GM21447 (cell line): ENCODE measurements around the gene C12orf54.
"Not testable (repeated sequence)": the region's sequence is repeated elsewhere in the genome, so short reads cannot be mapped to it uniquely, and the experiment has no call there.

ENCODE experiments used
- ATAC-seq: cut with Tn5 transposase; IDR thresholded peaks from one replicate; pipeline ENCODE4 v1.9.1; 2021; ENCODE audit not compliant: unreplicated experiment

The C12orf54 gene

DNA sequence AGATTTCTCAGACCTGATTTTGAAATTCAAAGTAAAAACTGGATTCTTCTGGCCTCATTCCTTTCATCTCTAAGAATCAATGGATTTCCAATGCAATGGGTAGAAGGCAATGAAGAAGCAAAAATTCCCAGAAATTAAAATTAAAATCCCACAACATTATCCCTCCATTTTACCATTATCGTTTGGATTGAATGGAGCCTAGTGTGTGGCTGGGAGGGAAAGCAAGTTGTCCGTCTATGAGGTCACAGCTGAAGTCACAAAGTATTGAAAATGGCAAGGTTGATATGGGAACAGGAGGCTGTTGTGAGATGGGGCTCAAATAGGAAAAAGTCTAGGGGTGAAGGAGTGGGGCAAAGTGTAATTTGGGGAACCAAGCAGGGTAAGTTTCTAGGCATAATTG lies at the start of gene C12orf54:
TSS of gene C12orf54 (plus strand) at position 301 of the 400 bp plus-strand sequence. CDS start 799 bp downstream, outside the sequence.
- ATAC-seq = no peak

DNA sequence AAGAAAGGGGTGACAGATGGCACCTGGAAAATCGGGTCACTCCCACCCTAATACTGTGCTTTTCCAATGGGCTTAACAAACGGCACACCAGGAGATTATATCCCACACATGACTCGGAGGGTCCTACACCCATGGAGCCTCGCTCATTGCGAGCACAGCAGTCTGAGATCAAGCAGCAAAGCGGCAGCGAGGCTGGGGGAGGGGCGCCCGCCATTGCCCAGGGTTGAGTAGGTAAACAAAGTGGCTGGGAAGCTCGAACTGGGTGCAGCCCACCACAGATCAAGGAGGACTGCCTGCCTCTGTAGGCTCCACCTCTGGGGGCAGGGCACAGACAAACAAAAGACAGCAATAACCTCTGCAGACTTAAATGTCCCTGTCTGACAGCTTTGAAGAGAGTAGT lies 48.3 kb upstream of the C12orf54 start:
- ATAC-seq = not testable (repeated sequence)

DNA sequence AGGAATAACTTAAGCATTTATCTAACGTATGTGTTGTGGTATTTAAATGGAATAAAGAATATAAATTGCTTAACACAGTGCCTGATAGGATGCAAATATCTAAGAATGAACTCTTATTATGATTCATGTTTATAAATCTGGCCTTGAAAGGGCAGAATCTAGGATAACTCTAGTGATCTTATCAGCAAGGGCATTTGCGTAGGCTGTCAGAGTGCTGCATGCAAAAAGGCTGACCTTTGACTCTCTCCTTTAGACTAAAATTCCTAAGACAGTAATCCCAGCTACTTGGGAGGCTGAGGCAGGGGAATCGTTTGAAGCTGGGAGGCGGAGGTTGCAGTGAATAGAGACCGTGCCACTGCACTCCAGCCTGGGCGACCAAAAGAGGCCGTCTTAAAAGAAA lies 41.2 kb upstream of the C12orf54 start:
- ATAC-seq = no peak

DNA sequence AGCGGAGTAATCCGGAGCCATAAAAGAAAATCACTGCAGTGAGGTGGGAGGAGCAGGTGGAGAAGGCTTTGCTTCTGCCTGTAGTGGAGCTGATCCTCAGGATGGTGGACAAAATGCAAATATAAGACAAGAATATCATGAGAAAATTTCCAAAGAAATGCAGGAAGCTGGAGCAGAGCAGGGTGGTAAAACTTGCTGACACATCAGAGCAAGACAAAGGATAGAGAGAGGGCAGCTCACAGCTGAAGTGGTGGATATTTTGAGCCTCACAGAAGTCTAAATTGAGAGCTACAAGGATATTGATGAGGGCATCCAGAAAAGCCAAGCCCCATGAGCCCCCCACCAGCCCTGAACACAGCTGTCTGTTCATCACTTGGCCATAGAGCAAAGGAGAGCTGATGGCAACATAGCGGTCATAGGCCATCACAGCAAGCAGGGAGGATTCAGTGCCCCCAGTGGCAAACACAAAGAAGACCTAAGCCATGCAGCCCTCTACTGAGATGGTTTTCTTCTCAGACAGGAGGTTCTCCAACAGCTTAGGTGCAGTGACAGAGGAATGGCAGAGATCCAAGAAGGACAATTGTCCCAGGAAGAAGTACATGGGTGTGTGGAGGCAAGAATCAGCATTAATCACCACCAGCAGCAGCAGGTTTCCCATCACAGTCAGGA lies 40.0 kb upstream of the C12orf54 start:
- no peak for ATAC-seq

GRCh38 chr12:48445538-48445937 lies 36.8 kb upstream of the C12orf54 start:
- ATAC-seq = no peak

GRCh38 chr12:48446161-48446776 lies 36.0 kb upstream of the C12orf54 start:
- no peak for ATAC-seq

- no peak for ATAC-seq
Measured at GRCh38 chr12:48447755-48448154, 34.5 kb upstream of the C12orf54 start.

DNA sequence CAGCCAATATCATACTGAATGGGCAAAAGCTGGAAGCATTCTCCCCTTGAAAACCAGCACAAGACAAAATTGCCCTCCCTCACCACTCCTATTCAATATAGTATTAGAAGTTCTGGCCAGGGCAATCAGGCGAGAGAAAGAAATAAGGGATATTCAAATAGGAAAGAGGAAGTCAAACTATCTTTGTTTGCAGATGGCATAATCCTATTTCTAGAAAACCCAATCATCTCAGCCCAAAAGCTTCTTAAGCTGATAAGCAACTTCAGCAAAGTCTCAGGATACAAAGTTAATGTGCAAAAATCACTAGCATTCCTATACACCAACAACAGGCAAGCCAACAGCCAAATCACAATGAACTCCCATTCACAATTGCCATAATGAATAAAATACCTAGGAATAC lies 30.9 kb upstream of the C12orf54 start:
- no peak for ATAC-seq

GRCh38 chr12:48452961-48453360 lies 29.3 kb upstream of the C12orf54 start:
- not testable (repeated sequence) for ATAC-seq

DNA sequence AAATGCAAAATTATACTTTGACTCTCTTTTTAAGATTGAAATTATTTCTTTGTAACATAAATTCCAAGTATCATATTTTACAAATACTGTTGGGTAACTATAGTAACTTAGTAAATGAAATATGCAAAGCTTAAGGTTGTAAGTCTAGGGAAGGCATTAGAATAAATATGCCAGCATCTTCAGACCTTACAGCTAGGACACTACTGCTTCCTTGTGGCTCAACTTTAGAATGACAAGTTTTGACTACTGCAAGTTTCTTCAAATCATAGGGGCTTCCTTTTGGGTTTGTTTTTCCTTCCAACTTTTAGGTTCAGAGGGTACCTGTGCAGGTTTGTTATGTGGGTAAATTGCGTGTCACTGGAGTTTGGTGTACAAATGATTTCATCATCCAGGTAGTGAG lies 27.6 kb upstream of the C12orf54 start:
- ATAC-seq = no peak

GRCh38 chr12:48455116-48455515 lies 27.2 kb upstream of the C12orf54 start:
- ATAC-seq = no peak

GRCh38 chr12:48459259-48459658 lies 23.0 kb upstream of the C12orf54 start:
- ATAC-seq = no peak

DNA sequence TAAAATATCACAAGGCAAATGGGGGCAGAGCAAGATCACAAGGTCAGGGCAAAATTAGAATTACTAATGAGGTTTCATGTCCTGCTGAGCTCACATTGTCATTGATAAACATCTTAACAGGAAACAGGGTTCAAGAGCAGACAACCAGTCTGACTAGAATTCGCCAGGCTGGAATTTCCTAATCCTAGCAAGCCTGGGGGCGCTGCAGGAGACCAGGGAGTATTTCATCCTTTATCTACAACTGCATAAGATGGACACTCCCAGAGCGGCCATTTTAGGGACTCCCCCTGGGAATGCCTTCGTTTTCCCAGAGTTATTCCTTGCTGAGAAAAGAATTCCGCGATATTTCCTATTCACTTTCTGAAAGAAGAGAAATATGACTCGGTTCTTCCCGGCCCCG lies 13.3 kb upstream of the C12orf54 start:
- not testable (repeated sequence) for ATAC-seq

DNA sequence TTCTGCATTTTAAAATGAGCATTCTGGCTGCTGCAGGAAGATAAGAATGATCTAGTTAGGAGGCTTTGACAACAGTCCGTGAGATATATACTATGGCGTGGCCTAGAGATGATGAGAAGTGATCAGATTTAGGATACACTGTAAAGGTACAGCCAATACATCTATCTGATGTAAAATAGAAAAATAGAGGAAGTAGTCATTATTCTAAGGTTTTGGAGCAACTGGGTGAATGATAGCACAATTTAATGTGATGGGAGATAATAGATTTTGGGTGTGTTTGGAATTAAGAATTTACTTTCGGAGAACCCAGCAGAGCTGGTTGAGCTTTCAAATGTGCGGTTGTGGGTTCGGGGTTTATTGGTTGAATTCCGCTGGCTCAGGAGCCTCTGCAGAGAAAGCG lies 10.0 kb upstream of the C12orf54 start, which contains the start of gene ANP32D:
TSS of gene ANP32D (plus strand) at position 301 of the 400 bp plus-strand sequence. CDS start 106 bp downstream, outside the sequence.
- ATAC-seq = no peak

- no peak for ATAC-seq
Measured at GRCh38 chr12:48473061-48473460, 9.2 kb upstream of the C12orf54 start.

DNA sequence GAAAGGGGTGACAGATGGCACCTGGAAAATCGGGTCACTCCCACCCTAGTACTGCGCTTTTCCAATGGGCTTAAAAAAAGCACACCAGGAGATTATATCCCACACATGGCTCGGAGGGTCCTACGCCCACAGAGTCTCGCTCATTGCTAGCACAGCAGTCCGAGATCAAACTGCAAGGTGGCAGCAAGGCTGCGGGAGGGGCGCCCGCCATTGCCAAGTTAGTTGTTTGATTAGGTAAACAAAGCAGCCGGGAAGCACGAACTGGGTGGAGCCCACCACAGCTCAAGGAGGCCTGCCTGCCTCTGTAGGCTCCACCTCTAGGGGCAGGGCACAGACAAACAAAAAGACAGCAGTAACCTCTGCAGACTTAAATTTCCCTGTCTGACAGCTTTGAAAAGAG lies 7.8 kb upstream of the C12orf54 start:
- ATAC-seq = not testable (repeated sequence)

DNA sequence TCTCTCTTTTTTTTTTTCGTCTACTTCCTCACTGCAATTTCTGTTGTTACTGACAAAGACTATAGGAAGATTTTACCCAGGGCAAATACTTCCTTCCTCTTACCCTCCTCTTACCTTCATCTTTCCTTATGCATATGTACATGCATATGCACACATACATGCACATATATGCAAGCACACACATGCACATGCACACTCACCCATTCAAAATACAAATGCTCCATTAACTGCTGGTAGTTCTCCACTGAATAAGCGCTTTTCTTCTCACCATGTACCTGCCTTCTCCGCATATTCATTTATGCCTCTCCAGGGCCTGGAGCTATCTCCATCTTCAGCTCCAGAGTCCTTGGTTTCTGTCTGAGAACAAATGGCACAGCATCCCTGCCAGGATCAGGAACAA lies 632 bp downstream of the C12orf54 start:
- ATAC-seq = no peak

DNA sequence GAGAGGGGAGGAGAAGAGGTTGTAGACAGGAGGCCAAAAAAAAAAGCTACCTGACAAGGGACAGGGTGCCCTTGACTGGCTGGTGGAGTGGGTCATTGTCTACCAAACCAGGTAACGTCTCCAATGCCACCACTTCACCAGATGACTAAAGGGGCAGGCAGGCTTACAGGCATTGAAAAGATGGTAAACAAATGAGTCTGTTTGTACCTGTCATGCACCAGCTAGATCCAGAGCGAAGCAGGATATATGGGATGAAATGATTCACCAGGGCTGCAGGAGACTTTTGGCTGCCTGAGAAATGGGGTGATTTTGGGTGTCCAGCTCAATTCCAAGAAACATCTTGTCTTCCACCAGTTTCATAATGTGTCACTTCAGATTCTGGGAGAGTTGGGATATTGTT lies 4.0 kb downstream of the C12orf54 start:
- ATAC-seq = no peak

- no peak for ATAC-seq
Measured at GRCh38 chr12:48486679-48487078, 4.4 kb downstream of the C12orf54 start.

DNA sequence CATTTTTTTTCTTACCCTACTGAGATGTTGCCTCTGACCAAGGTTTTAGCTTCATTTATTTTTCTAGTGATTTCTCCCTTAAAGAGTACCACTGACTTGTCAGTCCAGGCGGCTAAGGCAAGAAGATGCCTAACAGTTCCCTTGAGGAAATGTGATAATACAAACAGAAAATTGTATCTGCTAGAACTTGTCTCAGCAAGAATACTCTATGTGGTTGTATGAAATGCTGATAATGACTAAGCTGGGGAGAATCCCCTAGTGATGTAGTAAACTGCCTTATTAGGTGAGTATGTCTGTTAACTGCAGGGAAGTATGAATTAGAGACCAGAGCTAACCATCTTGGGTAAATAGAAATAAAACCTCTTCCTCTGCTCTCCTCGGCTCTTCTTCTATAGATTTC lies 6.7 kb downstream of the C12orf54 start:
- peak; percentile 98 for ATAC-seq

- not testable (repeated sequence) for ATAC-seq
Measured at GRCh38 chr12:48489456-48489855, 7.2 kb downstream of the C12orf54 start.

GRCh38 chr12:48500281-48500680 lies 18.0 kb downstream of the C12orf54 start:
- ATAC-seq = not testable (repeated sequence)

DNA sequence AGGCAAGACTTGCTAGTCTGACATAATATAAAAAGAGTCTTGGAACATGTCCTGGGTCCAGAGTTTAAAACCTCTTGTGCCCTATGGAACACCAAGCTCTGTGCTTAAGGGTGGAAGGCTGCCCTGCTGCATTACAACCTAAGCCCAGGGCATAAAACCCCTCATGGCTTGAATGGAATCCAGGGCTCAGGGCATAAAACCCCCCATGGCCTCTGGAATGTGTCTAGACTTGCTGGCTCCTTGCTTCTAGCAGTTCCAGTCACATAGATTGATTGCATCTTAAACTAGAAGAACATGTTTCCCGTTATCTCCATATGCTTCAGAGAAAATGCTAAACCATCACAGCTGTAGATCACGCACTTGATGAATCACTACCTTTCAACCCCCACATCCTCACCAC lies 24.5 kb downstream of the C12orf54 start:
- not testable (repeated sequence) for ATAC-seq
